ENCODE measurements around the gene CASP12. TPM values are rescaled to one million over a fixed set of nuclear protein-coding genes. Genes with fewer than 3 reads are reported as not detected.
"Not testable (repeated sequence)": the region's sequence is repeated elsewhere in the genome, so short reads cannot be mapped to it uniquely, and the experiment has no call there.

CASP12 gene
- 0.20 TPM in 1 of 2 replicates, not detected in the other for total RNA-seq (2014; rRNA removed; shearing (Covaris generic))

DNA sequence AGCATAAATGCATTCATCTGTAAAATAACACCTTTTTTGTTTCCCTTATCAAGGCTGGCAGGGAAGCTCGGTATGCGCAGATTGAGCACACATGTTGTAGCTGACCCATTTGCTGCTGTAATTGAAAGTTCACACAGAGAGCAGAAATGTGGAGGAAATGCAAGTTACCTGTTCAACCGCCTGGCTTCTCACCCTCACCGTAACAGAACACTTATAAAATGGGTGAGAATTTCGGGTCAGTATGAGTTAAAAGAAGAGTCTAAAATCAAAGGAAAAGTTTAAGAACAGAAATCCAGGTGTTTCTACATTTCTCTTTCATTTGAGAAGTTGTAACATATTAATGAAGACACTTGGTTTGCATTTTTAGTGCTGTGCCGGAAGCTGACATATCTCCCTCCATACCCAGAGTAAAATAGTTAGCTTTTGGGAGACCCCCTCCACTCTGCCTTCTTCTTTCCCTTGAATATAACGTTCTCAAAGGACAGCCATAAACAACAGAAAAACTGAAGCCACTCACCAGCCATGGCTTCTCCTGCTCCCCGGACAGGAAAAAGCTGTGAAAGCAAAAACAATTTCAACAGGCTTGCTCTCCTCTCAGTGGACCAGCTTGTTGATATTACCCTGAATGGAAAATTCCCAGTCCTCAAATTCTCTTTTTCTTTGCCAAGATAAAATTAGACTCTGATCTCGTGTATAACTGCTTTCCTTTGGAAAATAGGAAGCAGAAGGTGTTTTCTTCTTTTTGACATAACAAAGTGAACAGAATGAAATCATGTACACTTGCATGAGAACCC, at the start of gene CASP12:
Gene CASP12, minus strand, starts transcription at position 570 of the 794 bp plus-strand sequence.
- DNase-seq (ENCODE audit: low read depth) = no peak

DNA sequence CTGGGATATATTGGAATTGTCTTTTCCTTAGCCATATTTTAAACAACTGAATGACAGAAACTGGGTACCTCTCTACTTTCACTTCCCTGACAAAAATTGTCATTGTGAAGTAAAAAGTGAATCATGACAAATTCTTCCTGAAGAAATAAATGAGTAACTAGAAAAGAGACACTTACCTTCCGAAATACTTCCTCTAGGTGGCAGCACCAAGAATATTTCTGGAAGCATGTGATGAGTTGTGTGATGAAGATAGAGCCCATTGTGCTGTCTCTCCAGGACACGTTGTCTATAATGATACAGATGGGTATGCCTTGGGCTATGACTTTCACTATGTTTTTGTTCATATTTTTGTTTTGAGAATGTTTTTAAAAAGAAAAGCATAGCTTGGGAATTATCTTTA, 48.6 kb upstream of the CASP12 start:
- DNase-seq (ENCODE audit: low read depth) = peak; percentile 67

DNA sequence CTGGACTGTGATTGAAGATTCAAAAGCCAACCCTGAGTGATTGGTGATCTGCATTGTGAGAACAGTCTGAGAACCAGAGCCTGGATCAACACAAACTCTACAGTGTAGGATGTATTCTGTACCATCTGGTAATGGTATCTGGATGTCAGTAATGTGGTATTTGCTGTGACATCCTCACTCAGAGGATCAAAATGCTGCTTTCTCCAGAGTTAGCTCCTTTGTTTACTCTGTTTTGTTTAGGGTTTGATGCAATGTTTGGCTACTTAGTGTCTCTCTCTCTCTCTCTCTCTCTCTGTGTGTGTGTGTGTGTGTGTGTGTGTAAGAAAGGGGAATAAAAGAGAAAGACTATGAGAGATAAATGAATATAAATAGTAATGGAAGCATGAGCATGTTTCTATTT, 45.8 kb upstream of the CASP12 start:
- DNase-seq (ENCODE audit: low read depth) = no peak

DNA sequence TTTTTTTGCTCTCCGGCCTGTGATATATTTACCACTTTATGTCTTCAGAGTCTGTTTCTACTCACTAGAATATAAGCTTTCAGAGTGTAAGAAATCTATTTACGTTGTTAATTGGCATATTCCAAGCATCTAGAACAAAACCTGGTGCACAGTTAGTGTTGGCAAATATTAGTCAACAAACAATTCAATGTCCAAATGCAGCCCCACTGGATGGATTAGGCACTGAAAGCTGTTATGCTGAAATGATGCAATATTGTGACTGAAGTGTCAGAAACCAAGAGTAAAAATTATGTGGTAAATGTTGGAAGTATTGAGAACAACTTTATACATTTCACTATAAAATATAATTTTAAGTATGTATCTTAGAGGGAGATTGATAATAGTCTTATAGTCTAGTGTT, 45.3 kb upstream of the CASP12 start:
- DNase-seq (ENCODE audit: low read depth) = no peak

DNA sequence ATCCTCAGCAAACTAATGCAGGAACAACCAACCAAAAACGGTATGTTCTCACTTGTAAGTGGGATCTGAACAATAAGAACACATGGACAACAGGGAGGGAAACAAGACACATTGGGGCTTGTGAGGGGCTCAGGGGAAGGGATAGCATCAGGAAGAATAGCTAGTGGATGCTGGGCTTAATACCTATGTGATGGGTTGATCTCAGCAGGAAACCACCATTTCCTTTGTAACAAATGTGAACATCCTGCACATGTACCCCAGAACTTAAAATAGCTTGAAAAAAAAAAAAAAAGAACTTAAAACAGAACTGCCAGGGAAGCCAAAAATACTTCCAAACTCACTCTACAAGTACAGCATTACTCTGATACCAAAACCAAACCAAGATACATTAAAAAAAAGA, 36.3 kb upstream of the CASP12 start:
- no peak for DNase-seq (ENCODE audit: low read depth)

DNA sequence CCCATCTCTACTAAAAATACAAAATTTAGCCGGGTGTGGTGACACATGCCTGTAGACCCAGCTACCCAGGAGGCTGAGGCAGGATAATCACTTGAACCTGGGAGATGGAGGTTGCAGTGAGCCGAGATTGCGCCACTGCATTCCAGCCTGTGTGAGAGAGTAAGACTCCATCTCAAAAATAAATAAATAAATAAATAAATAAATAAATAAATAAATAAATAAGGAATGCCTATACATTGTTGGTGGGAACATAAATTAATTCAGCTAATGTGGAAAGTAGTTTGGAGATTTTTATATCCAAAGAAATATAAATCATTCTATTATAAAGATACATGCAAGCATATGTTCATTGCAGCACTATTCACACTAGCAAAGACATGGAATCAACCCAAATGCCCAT, 35.8 kb upstream of the CASP12 start:
- not testable (repeated sequence) for DNase-seq (ENCODE audit: low read depth)

DNA sequence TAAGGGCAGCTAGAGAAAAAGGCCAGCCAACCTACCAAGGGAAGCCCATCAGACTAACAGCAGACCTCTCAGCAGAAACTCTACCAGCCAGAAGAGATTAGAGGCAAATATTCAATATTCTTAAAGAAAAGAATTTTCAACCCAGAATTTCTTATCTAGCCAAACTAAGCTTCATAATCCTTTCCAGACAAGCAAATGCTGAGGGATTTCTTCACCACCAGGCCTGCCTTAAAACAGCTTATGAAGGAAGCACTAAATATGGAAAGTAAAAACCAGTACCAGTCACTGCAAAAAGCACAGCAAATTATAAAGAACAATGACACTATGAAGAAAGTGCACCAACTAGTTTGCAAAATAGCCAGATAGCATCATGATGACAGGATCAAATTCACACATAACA, 30.6 kb upstream of the CASP12 start:
- no peak for DNase-seq (ENCODE audit: low read depth)

DNA sequence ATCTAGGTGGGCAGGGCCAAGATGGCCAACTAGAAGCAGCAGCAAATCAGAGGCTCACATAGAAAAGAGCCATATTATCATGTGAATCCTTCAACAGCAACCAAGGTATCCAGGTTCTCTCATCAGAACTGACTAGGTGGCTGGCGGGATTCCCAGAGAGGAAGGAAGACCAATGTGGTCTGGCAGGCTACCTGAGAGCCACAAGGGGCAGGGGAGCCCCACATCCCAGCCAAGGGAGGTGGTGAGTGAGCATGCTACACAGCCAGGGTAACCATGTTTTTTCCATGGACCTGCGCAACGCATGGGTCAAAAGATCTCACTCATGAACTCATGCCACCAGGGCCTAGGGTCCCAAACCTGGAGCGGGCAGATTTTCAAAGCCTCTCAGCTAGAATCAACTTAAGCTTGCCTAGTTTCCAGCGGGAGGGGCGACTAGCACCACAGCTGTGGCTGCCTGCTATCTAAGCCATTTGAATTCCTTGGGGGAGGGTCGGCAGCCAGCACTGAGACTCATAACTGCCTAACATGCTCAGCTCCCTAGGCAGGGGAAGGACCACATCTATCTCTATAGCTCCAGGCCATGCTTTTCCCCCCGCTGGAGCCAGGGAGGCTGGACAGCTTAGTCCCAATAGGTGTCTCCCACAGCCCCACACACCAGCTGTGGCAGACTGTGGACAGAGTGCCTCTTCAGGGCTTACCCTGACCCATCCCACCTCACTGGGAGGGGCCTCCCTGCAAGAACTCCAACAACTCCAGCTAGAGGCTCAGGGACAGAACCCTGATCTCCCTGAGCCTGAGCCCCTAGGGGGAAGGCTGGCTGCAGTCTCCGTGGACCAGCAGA, 28.7 kb upstream of the CASP12 start:
- no peak for DNase-seq (ENCODE audit: low read depth)

DNA sequence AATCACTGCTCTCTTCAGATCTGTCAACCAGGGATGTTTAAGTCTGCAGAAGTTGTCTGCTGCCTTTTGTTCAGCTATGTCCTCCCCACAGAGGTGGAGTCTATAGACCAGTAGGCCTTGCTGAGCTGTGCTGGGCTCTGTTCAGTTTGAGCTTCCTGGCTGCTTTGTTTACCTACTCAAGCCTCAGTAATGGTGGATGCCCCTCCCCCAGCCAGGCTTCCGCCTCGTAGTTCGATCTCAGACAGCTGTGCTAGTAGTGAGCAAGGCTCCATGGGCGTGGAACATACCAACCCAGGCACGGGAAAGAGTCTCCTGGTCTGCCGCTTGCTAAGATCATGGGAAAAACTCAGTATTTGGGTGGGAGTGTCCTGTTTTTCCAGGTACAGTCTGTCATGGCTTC, 27.6 kb upstream of the CASP12 start:
- DNase-seq (ENCODE audit: low read depth) = no peak

DNA sequence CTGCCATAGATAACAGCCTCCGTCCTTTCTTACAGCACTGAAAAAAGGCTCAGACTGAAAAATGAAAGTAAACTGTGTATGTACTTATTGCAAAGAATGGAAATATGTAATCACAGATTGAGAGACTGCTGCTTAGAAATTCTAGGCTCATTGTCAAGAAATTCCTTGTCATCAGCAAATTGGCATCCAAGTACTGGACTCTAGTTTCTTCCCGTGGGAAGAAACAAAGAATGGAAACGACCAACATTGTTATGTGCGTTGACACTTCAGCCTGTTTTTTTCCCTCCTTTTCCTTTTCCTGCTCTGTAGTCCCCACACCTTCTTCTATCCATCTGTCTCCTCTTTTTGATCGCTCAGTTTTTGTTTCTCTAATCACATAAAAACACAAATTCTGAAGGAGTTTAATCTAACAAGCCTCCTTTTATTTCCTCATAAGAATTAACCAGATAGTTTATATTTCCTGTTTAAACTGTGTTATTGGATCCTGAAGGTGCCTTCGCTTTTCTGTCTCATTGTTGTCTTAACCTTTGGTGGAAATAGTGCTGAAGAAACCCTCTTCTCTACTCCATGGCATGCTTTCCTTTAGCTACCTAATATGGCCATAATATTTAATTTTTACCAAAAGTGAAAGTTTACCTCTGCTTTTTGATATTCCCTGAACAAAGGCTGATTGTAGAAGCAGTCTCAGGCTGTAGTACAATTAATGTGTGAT, 20.0 kb upstream of the CASP12 start:
- peak; percentile 72 for DNase-seq (ENCODE audit: low read depth)

DNA sequence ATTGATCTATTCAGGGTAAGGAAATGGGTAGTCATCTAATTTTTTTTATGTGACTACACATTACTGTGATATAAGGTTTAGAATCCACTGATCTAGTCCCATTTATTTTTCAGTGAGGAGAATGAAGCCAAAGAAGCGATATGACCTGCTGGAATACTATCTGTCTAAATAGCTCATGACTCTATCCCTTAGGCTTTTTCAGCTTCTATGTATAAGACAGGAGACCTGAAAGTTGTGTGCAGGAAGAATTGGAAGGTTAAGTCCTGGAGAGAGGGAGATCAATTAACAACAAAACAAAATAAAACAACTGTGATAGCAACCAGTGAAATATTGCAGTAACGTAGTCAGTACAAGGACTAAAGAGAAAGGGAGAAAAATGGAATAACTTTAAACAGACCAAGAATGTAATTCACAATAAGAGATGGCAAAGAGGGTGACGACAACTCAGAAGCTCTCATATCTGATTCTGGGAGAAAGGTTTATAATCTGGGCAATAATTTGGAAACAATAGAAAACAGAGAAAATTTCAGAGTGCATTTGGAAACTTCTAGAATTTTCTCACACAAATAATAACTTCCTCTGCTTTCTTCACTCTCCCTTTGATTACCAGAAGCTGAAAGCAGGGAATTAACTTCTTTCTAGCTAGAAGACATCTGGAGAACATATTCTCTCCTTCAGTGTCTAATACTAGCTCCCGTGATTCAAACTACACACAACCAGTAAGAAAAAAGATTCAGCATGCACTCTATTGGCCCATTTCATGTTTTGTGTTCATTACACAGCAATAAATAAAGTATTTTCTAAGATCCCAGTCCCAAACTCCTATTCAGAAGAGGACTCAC, 19.2 kb upstream of the CASP12 start:
- no peak for DNase-seq (ENCODE audit: low read depth)

DNA sequence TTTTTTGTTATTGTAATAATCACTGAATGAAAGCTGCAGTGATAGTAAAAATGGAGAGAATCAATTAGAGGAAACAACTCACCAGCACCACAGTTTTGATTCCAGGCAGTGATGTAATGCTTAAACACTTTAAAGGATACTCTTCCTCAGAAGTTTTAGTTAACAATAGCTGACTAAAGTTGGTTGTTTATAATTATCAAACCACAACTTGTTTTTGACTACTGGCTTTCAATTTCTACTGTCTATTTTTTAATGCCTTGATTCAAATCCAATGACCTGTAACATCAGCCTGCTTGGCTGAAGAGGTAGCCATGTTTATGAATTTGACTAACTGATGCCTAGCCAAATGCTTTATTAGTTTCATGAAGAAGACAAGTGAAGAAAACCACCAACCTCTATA, 18.2 kb upstream of the CASP12 start:
- peak; percentile 66 for DNase-seq (ENCODE audit: low read depth)

DNA sequence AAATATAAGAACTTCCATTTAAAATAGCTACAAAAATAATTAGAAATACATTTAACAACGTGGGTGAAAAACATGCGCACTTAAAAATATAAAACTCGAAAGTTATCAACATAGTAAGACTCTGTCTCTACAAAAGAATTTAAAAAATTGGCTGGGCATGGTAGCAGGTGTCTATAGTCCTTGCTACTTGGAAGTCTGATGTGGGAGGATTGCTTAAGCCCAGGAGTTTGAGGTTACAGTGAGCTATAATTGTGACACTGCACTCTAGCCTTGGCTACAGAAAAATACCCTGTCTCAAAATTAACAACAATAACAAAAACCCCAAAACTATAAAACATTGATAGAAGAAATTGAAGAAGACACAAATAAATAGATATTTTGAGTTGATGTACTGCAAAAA, 13.8 kb upstream of the CASP12 start:
- no peak for DNase-seq (ENCODE audit: low read depth)

DNA sequence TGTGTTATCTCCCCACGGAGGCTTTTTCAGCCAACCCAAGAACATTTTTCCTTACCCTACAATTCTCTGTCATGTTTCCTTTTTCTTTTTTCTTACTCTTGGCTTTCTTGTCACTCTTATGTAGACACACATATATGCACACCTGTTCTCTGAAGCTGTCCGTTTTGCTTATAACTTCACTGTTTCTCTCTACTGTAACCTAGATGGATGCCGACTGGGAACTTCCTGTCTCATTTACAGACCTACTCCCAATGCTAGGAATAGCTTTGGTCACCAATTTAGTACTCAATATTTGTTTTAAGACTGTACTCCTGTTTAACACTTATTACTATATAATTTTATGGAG, 9.9 kb upstream of the CASP12 start:
- DNase-seq (ENCODE audit: low read depth) = no peak

DNA sequence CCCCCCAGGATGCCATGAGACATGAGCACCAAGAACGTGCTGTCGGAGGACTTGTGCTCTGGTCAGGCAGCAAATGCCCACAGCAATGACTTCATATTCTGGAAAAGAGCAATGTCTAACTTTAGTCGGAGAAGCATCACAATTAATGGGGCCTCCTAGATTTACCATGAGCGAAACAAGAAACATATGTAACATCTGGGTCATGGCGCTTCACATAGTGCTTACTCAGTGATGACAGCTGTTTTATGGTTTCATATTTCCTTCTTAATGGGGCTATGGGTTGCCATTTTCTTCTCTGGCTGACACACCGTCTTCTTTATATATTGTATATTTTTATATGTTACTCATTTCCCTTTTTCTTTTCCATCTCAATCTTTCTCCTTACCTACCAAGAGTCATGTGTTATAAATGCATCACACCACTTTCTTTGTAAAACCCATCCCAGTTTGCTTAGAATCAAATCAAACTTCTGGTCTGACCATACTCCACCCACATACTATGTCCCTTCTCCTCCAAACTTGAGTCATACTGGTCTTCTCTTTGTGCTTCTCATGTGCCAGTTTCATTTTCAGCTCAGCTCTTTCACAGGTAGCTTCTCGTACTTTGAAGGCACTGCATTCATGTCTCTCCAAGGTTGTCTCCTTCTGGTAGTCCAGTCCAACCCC, 9.4 kb upstream of the CASP12 start:
- no peak for DNase-seq (ENCODE audit: low read depth)

DNA sequence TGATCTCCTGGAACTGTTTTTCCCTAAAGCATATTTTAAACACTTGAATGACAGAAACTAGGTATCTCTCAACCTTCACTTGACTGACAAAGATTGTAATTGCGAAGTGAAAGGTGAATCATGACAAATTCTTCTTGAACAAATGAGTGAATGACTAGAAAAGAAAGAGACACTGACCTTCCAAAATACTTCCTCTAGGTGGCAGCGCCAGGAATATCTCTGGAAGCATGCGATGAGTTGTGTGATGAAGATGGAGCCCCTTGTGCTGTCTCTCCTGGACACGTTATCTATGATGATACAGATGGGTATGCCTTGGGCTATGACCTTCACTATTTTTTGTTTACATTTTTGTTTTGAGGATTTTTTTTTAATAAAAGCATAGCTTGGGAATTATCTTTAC, 7.0 kb upstream of the CASP12 start:
- DNase-seq (ENCODE audit: low read depth) = no peak

DNA sequence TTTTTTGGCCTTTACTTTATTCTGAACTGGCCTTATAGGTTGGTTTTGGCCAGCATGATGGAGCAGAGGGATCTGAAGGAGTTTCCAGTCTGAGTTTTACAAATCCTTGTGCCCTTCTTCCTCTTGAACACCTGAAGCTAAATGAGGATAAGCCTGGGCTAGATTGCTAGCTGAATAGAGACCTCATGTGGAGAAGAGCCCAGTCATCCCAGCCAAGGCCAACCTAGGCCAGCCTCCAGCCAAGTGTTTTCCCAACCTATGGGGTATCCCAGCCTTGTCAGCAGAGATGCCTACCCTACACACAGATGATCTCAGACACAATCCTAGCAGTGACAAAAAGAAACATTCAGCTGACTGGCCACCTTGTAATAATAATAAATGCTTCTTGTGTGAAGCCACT, 966 bp upstream of the CASP12 start:
- DNase-seq (ENCODE audit: low read depth) = no peak

DNA sequence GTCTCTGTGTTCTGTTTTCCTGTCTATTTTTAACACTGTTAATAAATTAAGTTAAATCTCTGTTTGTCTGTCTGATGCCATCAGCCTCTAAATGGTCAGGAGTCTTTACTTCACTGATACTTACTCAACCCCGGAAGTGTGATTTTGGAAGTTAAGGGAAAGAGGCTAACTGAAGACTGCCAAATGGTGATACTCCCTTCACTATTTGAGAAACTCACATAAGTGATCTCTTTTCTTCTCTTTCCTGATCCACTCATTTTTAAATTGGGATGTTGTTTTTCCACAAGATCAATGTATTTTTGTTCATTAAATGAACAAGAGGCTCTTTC, 389 bp upstream of the CASP12 start:
- DNase-seq (ENCODE audit: low read depth) = no peak

DNA sequence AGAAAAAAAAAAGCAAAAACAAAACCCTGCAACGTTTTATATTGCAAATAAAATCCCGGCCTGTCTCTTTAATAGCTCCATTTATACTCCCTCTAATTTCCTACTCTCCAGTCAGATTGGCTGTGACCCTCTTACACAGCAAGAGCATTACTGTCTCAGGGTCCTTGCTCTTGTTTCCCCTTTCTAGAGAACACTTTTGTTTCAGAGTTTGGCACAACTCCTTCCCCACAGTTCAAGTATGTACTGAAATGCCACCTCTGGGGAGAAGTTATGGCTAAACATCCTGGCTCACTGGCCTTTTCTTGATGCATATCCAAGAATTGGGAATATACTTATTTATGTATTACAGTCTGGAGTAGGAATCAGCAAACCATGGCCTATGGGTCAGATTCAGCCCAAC, 2.6 kb downstream of the CASP12 start:
- DNase-seq (ENCODE audit: low read depth) = no peak

DNA sequence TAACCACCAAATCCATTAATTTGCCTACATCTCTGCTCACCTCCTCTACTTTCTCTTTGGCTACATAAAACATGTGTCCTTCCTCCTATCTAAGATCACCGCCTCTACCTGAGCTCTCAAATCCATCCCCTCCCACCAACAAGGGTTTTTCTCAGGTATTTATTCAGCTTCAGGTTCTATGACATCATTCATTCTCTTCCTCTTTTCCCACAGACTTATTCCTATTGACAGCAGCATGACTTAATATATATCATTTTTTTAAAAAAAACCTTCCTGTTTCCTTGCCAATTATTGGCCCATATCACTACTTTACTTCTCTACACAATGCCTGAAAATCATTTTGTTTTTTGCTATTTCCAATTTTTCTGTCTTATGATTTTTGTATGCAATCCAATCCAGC, 4.4 kb downstream of the CASP12 start:
- DNase-seq (ENCODE audit: low read depth) = no peak

Data from M059J (cell line).